Measurements from ENCODE around the gene ZNF618.

Gene ZNF618

GRCh38 chr9:114014044-114014443, 137.9 kb downstream of the ZNF618 start:
- in situ Hi-C loops (cut with HindIII; ENCODE audit: low sequenced_read_pairs): loop anchor here (25.0 kb wide), 1 partner anchor 202 kb away; no protein-coding TSS in a partner anchor
- no peak for DNase-seq (ENCODE audit: low read depth)
- TF ChIP-seq, protein P1, sequence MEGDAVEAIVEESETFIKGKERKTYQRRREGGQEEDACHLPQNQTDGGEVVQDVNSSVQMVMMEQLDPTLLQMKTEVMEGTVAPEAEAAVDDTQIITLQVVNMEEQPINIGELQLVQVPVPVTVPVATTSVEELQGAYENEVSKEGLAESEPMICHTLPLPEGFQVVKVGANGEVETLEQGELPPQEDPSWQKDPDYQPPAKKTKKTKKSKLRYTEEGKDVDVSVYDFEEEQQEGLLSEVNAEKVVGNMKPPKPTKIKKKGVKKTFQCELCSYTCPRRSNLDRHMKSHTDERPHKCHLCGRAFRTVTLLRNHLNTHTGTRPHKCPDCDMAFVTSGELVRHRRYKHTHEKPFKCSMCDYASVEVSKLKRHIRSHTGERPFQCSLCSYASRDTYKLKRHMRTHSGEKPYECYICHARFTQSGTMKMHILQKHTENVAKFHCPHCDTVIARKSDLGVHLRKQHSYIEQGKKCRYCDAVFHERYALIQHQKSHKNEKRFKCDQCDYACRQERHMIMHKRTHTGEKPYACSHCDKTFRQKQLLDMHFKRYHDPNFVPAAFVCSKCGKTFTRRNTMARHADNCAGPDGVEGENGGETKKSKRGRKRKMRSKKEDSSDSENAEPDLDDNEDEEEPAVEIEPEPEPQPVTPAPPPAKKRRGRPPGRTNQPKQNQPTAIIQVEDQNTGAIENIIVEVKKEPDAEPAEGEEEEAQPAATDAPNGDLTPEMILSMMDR (IDR thresholded peaks at IDR 0.05; ENCODE audit: low read depth, low read length, missing control alignments): no peak
- H3K4me3 ChIP-seq (ENCODE audit: low read depth, low read length): no peak overlapping the region

DNA sequence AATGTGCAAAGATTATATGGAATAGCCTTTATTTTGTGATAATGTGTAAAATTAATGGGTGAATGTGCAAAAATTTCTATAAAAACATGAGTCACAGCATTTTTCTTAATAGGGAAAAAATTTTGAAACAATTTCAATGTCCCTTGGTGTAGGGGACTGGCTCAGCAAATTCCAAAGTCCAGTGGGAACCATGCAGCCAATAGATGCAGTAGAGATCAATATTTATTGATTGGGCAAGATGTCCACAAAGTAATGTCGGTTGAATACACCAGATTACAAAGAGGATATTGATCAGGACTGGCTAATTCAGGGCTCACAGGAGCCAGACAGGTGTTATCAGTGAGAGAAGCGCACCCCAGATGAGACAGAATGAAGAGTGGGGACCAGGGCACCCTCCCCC, 139.5 kb downstream of the ZNF618 start:
- no peak overlapping the region for H3K4me3 ChIP-seq (ENCODE audit: low read depth, low read length)
- TF ChIP-seq, protein P1 (IDR thresholded peaks at IDR 0.05; ENCODE audit: low read depth, low read length, missing control alignments): no peak
- in situ Hi-C loops (cut with HindIII; ENCODE audit: low sequenced_read_pairs): loop anchor here (25.0 kb wide), 1 partner anchor 203 kb away; no protein-coding TSS in a partner anchor
- DNase-seq (ENCODE audit: low read depth): no peak

DNA sequence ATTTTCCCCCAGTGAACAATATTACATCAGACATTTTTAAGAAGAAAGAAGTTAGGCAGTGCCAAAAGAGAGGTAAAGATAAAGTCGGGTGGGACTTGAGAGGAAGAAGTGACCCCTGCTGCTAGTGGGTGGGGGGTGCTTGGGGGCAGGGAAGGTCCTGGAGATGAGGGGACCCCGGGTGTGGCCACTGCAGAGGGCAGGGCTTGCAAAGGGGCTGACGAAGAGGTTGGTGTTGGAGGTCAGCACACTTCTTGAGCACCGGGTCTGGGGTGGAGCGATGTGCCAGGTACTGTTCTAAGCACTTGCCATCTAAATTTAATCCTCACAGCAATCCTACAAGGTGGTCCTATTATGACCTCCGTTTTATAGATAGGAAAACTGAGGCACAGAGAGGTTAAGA, 140.0 kb downstream of the ZNF618 start:
- DNase-seq (ENCODE audit: low read depth): no peak
- H3K4me3 ChIP-seq (ENCODE audit: low read depth, low read length): no peak overlapping the region
- in situ Hi-C loops (cut with HindIII; ENCODE audit: low sequenced_read_pairs): loop anchor here (25.0 kb wide), 1 partner anchor 204 kb away; no protein-coding TSS in a partner anchor
- TF ChIP-seq, protein P1 (IDR thresholded peaks at IDR 0.05; ENCODE audit: low read depth, low read length, missing control alignments): no peak

GRCh38 chr9:114016629-114017423, 140.7 kb downstream of the ZNF618 start:
- no peak overlapping the region for H3K4me3 ChIP-seq (ENCODE audit: low read depth, low read length)
- DNase-seq (ENCODE audit: low read depth): no peak
- in situ Hi-C loops (cut with HindIII; ENCODE audit: low sequenced_read_pairs): loop anchor here (25.0 kb wide), 1 partner anchor 205 kb away; no protein-coding TSS in a partner anchor
- TF ChIP-seq, protein P1 (IDR thresholded peaks at IDR 0.05; ENCODE audit: low read depth, low read length, missing control alignments): no peak

DNA sequence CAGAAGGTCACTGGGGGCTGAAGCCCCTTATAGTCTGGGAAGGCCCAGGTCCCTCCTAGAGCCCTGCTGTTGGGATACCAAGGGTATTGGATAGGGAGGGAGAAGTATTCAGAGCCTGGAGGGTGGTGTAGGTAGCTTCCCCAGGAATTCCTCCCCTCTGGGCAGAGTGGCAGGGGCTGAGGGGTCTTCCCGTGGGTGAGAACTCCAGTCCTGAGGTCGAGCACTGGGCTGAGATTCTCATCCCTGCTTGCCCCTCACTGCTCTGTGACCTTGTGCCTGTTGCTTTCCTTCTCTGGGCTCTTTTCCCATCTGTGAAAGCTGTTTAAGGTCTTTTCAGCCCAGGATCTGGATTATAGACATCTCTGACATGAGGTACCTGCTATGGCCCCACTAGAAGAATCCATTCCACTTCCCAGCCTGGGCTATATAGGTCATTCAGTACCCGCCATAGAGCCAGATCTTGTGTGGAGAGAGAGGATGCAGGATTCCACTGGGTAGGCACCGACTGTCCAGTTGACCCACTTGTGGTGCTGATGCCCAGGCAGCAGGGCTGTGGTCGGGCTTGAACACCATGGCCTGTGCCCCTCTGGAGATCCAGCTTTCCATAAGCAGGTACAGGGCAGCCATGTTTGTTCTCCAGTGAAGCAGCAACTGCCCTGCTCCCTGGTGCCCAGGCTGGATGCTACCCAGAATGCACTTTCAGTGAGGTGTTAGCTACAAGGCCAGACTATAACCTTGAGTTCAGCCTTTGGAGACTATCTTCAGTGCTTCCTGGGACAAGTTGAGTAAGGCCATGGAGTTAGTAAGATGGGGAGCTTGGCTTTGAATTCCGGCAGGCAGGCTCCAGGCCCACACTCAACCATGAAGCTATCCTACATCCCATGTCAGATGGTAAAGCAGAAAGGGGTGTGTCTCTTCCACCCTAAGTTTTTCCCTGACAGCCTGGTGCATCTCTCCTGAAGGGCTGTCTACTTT, 141.9 kb downstream of the ZNF618 start:
- no peak for DNase-seq (ENCODE audit: low read depth)
- no peak overlapping the region for H3K4me3 ChIP-seq (ENCODE audit: low read depth, low read length)
- in situ Hi-C loops (cut with HindIII; ENCODE audit: low sequenced_read_pairs): loop anchor here (25.0 kb wide), 1 partner anchor 206 kb away; no protein-coding TSS in a partner anchor
- TF ChIP-seq, protein P1 (IDR thresholded peaks at IDR 0.05; ENCODE audit: low read depth, low read length, missing control alignments): no peak

- TF ChIP-seq, protein P1 (IDR thresholded peaks at IDR 0.05; ENCODE audit: low read depth, low read length, missing control alignments): no peak
- no peak overlapping the region for H3K4me3 ChIP-seq (ENCODE audit: low read depth, low read length)
- DNase-seq (ENCODE audit: low read depth): no peak
- in situ Hi-C loops (cut with HindIII; ENCODE audit: low sequenced_read_pairs): loop anchor here (25.0 kb wide), 1 partner anchor 209 kb away; no protein-coding TSS in a partner anchor
Measured at GRCh38 chr9:114021578-114021977, 145.5 kb downstream of the ZNF618 start.

Measured in astrocyte of the cerebellum (primary cell).